Measurements from ENCODE around the gene DNAJC15. TPM values are rescaled to one million over a fixed set of nuclear protein-coding genes. Genes with fewer than 3 reads are reported as not detected.

DNAJC15 gene
- total and polyA plus RNA-seq, 2 of the 8 experiments (the other 6 are each of a cell fraction or from before 2014, with no cell fraction given): 5.8 to 20.8 TPM

GRCh38 chr13:43081866-43082265 lies 58.5 kb downstream of the DNAJC15 start:
- Histone ChIP-seq H4K5ac (ENCODE audit: insufficient read length, low read depth, low read length) (no peak overlapping the region), H3K36me3 (ENCODE audit: control insufficient read depth in 2 of 4, insufficient read depth in 4 of 4, low read length in 3 of 4) (peaks cover 0 to 5% (median 0%) of the 10 kb centered on the region in 4 experiments; a peak in 2 of 8 replicates), H4K91ac (replicated peaks; ENCODE audit: insufficient read length, low read length) (no peak overlapping the region), H2BK12ac (ENCODE audit: low read depth, low read length) (no peak overlapping the region), H3K4ac (replicated peaks; ENCODE audit: insufficient read length, low read depth, low read length) (no peak overlapping the region), H3K4me1 (replicated peaks in 1 of 4; ENCODE audit: control insufficient read depth in 3 of 4, insufficient read depth in 4 of 4, low read length in 3 of 4) (peaks cover 0 to 5% (median 2%) of the 10 kb centered on the region in 4 experiments; a peak in 2 of 7 replicates), H3K9ac (replicated peaks in 1 of 4; ENCODE audit: extremely low read depth in 1 of 4, low read depth in 3 of 4, low read length in 3 of 4) (no peak overlapping the region), H3K56ac (replicated peaks; ENCODE audit: insufficient read length, low read depth, low read length) (no peak overlapping the region), H3K14ac (ENCODE audit: insufficient read length) (no peak overlapping the region), H3K23me2 (ENCODE audit: low read depth, low read length) (no peaks in the 10 kb centered on the region), H3K27me3 (replicated peaks in 1 of 4; ENCODE audit: control insufficient read depth in 3 of 4, extremely low read depth in 1 of 4, insufficient read depth in 3 of 4, low read length in 3 of 4) (no peaks in the 10 kb centered on the region), H3K27ac (ENCODE audit: low read depth, low read length) (no peak overlapping the region), H4K8ac (ENCODE audit: extremely low read depth, insufficient read depth, low read length) (no peak overlapping the region), H2BK5ac (ENCODE audit: low read depth, low read length) (no peak overlapping the region), H3K79me1 (ENCODE audit: low read depth, low read length) (no peaks in the 10 kb centered on the region), H2BK15ac (ENCODE audit: low read length) (no peak overlapping the region), H2BK120ac (replicated peaks; ENCODE audit: low read depth, low read length) (no peak overlapping the region), H3K4me3 (ENCODE audit: extremely low read depth in 1 of 4, insufficient read depth in 2 of 4, low read depth in 3 of 4, low read length in 4 of 4) (no peak overlapping the region), H3K4me2 (ENCODE audit: insufficient read depth in 1 of 2, low read depth in 2 of 2, low read length in 2 of 2) (no peak overlapping the region), H2AFZ (ENCODE audit: low read length) (no peak overlapping the region), H3K23ac (ENCODE audit: insufficient read length) (no peak overlapping the region), H3K18ac (ENCODE audit: extremely low read depth, low read length) (no peak overlapping the region), H3K9me3 (ENCODE audit: insufficient read depth in 2 of 2, low read depth in 1 of 2, low read length in 1 of 2) (no peaks in the 10 kb centered on the region), H3K79me2 (ENCODE audit: control insufficient read depth in 1 of 2, insufficient read depth in 2 of 2, low read length in 2 of 2) (no peaks in the 10 kb centered on the region), H2BK20ac (ENCODE audit: low read length) (no peak overlapping the region), H2AK5ac (ENCODE audit: low read depth, low read length) (no peak overlapping the region), H4K20me1 (replicated peaks in 1 of 2; ENCODE audit: control insufficient read depth in 1 of 2, insufficient read depth in 2 of 2, low read length in 2 of 2) (no peaks in the 10 kb centered on the region)
- no peak for DNase-seq (ENCODE audit: low read depth in 1 of 2, low spot score in 2 of 2)
- POLR2A ChIA-PET (ENCODE audit: partially characterized antibody): no interaction called here
- FAIRE-seq: no peak
- 92% methylated on average over 2 of the region's 2 CpGs; no CpG with 5 or more reads in 1 of the 2 experiments for WGBS, 2 experiments (ENCODE audit: extremely low coverage in 1 of 2, insufficient coverage in 1 of 2, insufficient read length in 1 of 2, insufficient replicate concordance in 2 of 2, low coverage in 1 of 2, low lambda C conversion rate in 2 of 2, missing lambda C conversion rate in 1 of 2)
- CTCF ChIA-PET (ENCODE audit: partially characterized antibody): interaction anchor here (0.6 to 2.0 kb wide), 7 partner anchors 35 to 954 kb away, joined by 3 to 5 read pairs (median 4); no protein-coding TSS in a partner anchor
- TF ChIP-seq GTF2F1 (IDR thresholded peaks at IDR 0.05; ENCODE audit: borderline replicate concordance, low read depth, low read length) (no peak), TAF7 (optimal IDR thresholded peaks at IDR 0.05; ENCODE audit: borderline replicate concordance, low read depth, low read length) (no peak), SIRT6 (IDR thresholded peaks at IDR 0.05; ENCODE audit: low read length) (no peak), NRF1 (IDR thresholded peaks at IDR 0.05; ENCODE audit: low read depth, low read length) (no peak), MAFK (IDR thresholded peaks at IDR 0.05; ENCODE audit: low read depth, low read length) (no peak), CTBP2 (IDR thresholded peaks at IDR 0.05; ENCODE audit: borderline replicate concordance, insufficient read depth, insufficient read length, low read length) (no peak), BACH1 (IDR thresholded peaks at IDR 0.05; ENCODE audit: low read length) (no peak), POU5F1 (IDR thresholded peaks at IDR 0.05; ENCODE audit: low read depth, low read length) (no peak), HDAC2 (IDR thresholded peaks at IDR 0.05; ENCODE audit: borderline replicate concordance in 1 of 2, low read depth in 2 of 2, low read length in 2 of 2) (no peak), JUND (IDR thresholded peaks at IDR 0.05; ENCODE audit: low read length) (no peak), RAD21 (IDR thresholded peaks at IDR 0.05 in 1 of 2, conservative IDR thresholded peaks at IDR 0.05 in 1 of 2; ENCODE audit: low read depth in 2 of 2, low read length in 2 of 2) (no peak), FOSL1 (IDR thresholded peaks at IDR 0.05; ENCODE audit: insufficient read depth, low read depth, low read length) (no peak)
- TF ChIP-seq, protein P1, sequence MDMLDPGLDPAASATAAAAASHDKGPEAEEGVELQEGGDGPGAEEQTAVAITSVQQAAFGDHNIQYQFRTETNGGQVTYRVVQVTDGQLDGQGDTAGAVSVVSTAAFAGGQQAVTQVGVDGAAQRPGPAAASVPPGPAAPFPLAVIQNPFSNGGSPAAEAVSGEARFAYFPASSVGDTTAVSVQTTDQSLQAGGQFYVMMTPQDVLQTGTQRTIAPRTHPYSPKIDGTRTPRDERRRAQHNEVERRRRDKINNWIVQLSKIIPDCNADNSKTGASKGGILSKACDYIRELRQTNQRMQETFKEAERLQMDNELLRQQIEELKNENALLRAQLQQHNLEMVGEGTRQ (IDR thresholded peaks at IDR 0.05; ENCODE audit: low read length): no peak
